K562 (cell line): ENCODE data around the gene LTO1. TPM values are rescaled to one million over a fixed set of nuclear protein-coding genes. Genes with fewer than 3 reads are reported as not detected.
A peak's percentile ranks its signal among the peaks of the same experiment; 100 is the strongest.

Experiments
- BCLAF1 ChIP-seq, 2 experiments: fragments of 450-650 bp in 1 of 2; IDR thresholded peaks; 2 replicates each; pipeline ENCODE4 v1.6.1; 2011 to 2017; ENCODE audit warnings: low read depth in 2 of 2, antibody characterized with exemption in 1 of 2, borderline replicate concordance in 1 of 2, low read length in 1 of 2, mild to moderate bottlenecking in 1 of 2, mixed read lengths in 1 of 2; ENCODE audit not compliant: control insufficient read depth in 1 of 2
- ERF ChIP-seq: fragments of 450-650 bp; formaldehyde crosslinking; IDR thresholded peaks from 2 replicates; pipeline ENCODE4 v1.4.0; 2020; ENCODE audit warnings: mild to moderate bottlenecking, mixed read lengths
- FOXP1 ChIP-seq: sonication (generic); formaldehyde crosslinking; IDR thresholded peaks from 2 replicates; pipeline ENCODE4 v1.8.0; 2022; ENCODE audit warnings: mild to moderate bottlenecking, missing genetic modification reagents
- FUS ChIP-seq: fragments of 200-400 bp; formaldehyde crosslinking; optimal IDR thresholded peaks from 2 replicates; pipeline ENCODE3; 2017; ENCODE audit warnings: low read depth, low read length
- GABPB1 ChIP-seq: sonication (generic); formaldehyde crosslinking; IDR thresholded peaks from 2 replicates; pipeline ENCODE4 v1.8.0; 2022; ENCODE audit warnings: mild to moderate bottlenecking, missing genetic modification reagents
- GTF2E2 ChIP-seq: fragments of 200-800 bp; sonication (Bioruptor generic); IDR thresholded peaks from 2 replicates; pipeline ENCODE4 v1.6.1; 2016; ENCODE audit warnings: missing genetic modification characterization, missing compliant biosample characterization
- HNRNPLL ChIP-seq: fragments of 200-400 bp; formaldehyde crosslinking; IDR thresholded peaks from 2 replicates; pipeline ENCODE4 v1.6.1; 2017; ENCODE audit warnings: low read length, low read depth, mild to moderate bottlenecking; ENCODE audit not compliant: poor library complexity, severe bottlenecking
- HSF4 ChIP-seq: fragments of 250-450 bp; sonication (Bioruptor Pico); IDR thresholded peaks from 2 replicates; pipeline ENCODE4 v2.1.2; 2022; ENCODE audit warnings: mild to moderate bottlenecking, moderate library complexity, borderline replicate concordance
- KAT7 ChIP-seq: sonication (generic); formaldehyde crosslinking; IDR thresholded peaks from 2 replicates; pipeline ENCODE4 v1.8.0; 2022; ENCODE audit warnings: missing genetic modification reagents, mild to moderate bottlenecking, borderline replicate concordance
- KLF16 ChIP-seq: IDR thresholded peaks from 2 replicates; pipeline ENCODE4 v1.6.1; 2016; ENCODE audit warnings: antibody characterized with exemption
- SFPQ ChIP-seq: fragments of 200-400 bp; formaldehyde crosslinking; IDR thresholded peaks from 2 replicates; pipeline ENCODE4 v1.6.1; 2017; ENCODE audit warnings: mild to moderate bottlenecking, low read depth, low read length, moderate library complexity
- SRF ChIP-seq, 2 experiments: fragments of 250-450, 450-650 bp in 1 of 2; sonication (Bioruptor Pico) in 1 of 2; sonication (generic) in 1 of 2; formaldehyde crosslinking; IDR thresholded peaks; 2 replicates each; pipeline versions ENCODE4 v1.5.0 to v1.5.1; 2020 to 2022; ENCODE audit warnings: mild to moderate bottlenecking in 1 of 2, missing genetic modification reagents in 1 of 2
- SRSF1 ChIP-seq: fragments of 200-400 bp; formaldehyde crosslinking; IDR thresholded peaks from 2 replicates; pipeline ENCODE4 v1.6.1; 2017; ENCODE audit warnings: mild to moderate bottlenecking, low read depth, low read length, moderate library complexity
- TFAM ChIP-seq: fragments of 250-450 bp; sonication (Bioruptor Pico); conservative IDR thresholded peaks from 2 replicates; pipeline ENCODE4 v1.5.0; 2021; ENCODE audit warnings: mild to moderate bottlenecking, moderate library complexity
- THRA ChIP-seq: fragments of 450-650 bp; IDR thresholded peaks from 2 replicates; pipeline ENCODE4 v1.6.1; 2017; ENCODE audit warnings: mild to moderate bottlenecking, moderate library complexity
- XRCC5 ChIP-seq: fragments of 200-400 bp; formaldehyde crosslinking; IDR thresholded peaks from 2 replicates; pipeline ENCODE4 v1.6.1; 2017; ENCODE audit warnings: low read depth, mild to moderate bottlenecking, low read length
- YBX1 ChIP-seq: fragments of 450-650 bp; IDR thresholded peaks from 2 replicates; pipeline ENCODE4 v1.7.1; 2016; ENCODE audit warnings: mild to moderate bottlenecking
- ZNF197 ChIP-seq: fragments of 200-800 bp; sonication (Bioruptor generic); IDR thresholded peaks from 2 replicates; pipeline ENCODE4 v1.6.1; 2016; ENCODE audit warnings: low read depth, missing genetic modification characterization, missing compliant biosample characterization
- ZNF324 ChIP-seq: fragments of 250-450 bp; sonication (Bioruptor Pico); IDR thresholded peaks from 2 replicates; pipeline ENCODE4 v1.4.0; 2020; ENCODE audit warnings: mild to moderate bottlenecking
- ZNF384 ChIP-seq: IDR thresholded peaks from 2 replicates; pipeline ENCODE4 v1.6.1; 2012; ENCODE audit warnings: low read depth, low read length, improper control_type of control experiment
- ZNF766 ChIP-seq: fragments of 200-800 bp; sonication (Bioruptor generic); conservative IDR thresholded peaks from 2 replicates; pipeline ENCODE4 v1.6.1; 2016; ENCODE audit warnings: missing genetic modification characterization, missing compliant biosample characterization
- ZNF778 ChIP-seq: fragments of 450-650 bp; formaldehyde crosslinking; IDR thresholded peaks from 2 replicates; pipeline ENCODE4 v1.4.0; 2020; ENCODE audit warnings: mild to moderate bottlenecking, moderate library complexity
- polyA plus RNA-seq, 8 experiments: library from polyadenylated mRNA; depleted of rRNA in 4 of 8; stranded (reverse) in 5 of 8; unstranded in 3 of 8; fragments of >200 nt; fragmentation: Nextera tagmentation in 2 of 8; fragmentation: Illumina TruSeq in 1 of 8; extraction: Ambion mirVana in 2 of 8; extraction: Trizol in 1 of 8; gene quantifications; 2 replicates each; pipeline versions ENCODE4 v1.2.1 to v1.2.3, GENCODE V29; 2011 to 2014; ENCODE audit warnings: inconsistent platforms in 1 of 8, missing spikeins in 1 of 8
- total RNA-seq, 7 experiments: library from RNA; depleted of rRNA in 6 of 7; stranded (reverse); fragments of >200 nt in 6 of 7; fragmentation: Illumina TruSeq in 2 of 7; extraction: Trizol in 2 of 7; gene quantifications; 2 replicates each; pipeline versions ENCODE4 v1.2.1 to v1.2.3, GENCODE V29; 2011 to 2021; ENCODE audit warnings: low replicate concordance in 1 of 7

The LTO1 gene
- total and polyA plus RNA-seq, 9 of the 15 experiments (the other 6 are each of a cell fraction or from before 2014, with no cell fraction given): 2.6 to 43.4 (median 19.1) TPM

GRCh38 chr11:69674886-69675714 lies at the start of gene LTO1 (continued):
- TF ChIP-seq KLF16 (peak; percentile 67), HSF4 (CRISPR knock-in tag) (no peak), ZNF384 (no peak), ERF (CRISPR knock-in tag) (peak; percentile 52; the same call in 1 of the 2 replicates), ZNF766 (peak; percentile 40; the same call in 1 of the 2 replicates), SRSF1 (no peak), BCLAF1 (IDR thresholded peaks at IDR 0.05; ENCODE audit: borderline replicate concordance in 1 of 2, control insufficient read depth in 1 of 2, low read depth in 2 of 2, low read length in 1 of 2) (no peak), FUS (peak; percentile 10), KAT7 (CRISPR knock-in tag) (peak; percentile 17; the same call in 1 of the 2 replicates), GABPB1 (peak; percentile 92), SRF (CRISPR knock-in tag; IDR thresholded peaks at IDR 0.05) (peak in 1 of 2 experiments; percentile 73; a peak in 2 of 4 replicates), XRCC5 (no peak), HNRNPLL (peak; percentile 16), ZNF324 (CRISPR knock-in tag) (no peak), THRA (no peak), SFPQ (no peak), ZNF778 (CRISPR knock-in tag) (no peak), ZNF197 (CRISPR knock-in tag) (no peak), TFAM (CRISPR knock-in tag) (no peak), FOXP1 (0 out of 2 replicates have a peak, but pooled peaks have one; percentile 16), YBX1 (no peak), GTF2E2 (tag) (no peak; the same call in 1 of the 2 replicates)
